Right cardiac atrium (tissue), 5 donors: ENCODE measurements around the gene DFFB. TPM values are rescaled to one million over a fixed set of nuclear protein-coding genes. Genes with fewer than 3 reads are reported as not detected.

Experiments used
- ATAC-seq, 2 donors: fragments of 200-7000 bp; cut with Tn5 transposase; one replicate each; pipeline versions ENCODE4 v1.8.0 to v1.9.1; 2020; ENCODE audit warnings: moderate library complexity in 2 of 2, mild to moderate bottlenecking in 1 of 2
- DNase-seq, 3 donors: peaks; one replicate each; pipeline ENCODE4 v3.0.0-alpha.2; 2020
- H3K27ac ChIP-seq: one replicate; pipeline ENCODE4 v1.5.1; 2013; ENCODE audit warnings: mild to moderate bottlenecking, low read length, control low read depth, moderate library complexity
- H3K27me3 ChIP-seq: one replicate; pipeline ENCODE4 v1.6.1; 2013; ENCODE audit not compliant: control insufficient read depth, insufficient read depth
- H3K4me1 ChIP-seq: one replicate; pipeline ENCODE4 v1.6.1; 2013; ENCODE audit warnings: low read length; ENCODE audit not compliant: control insufficient read depth, insufficient read depth
- H3K4me3 ChIP-seq: one replicate; pipeline ENCODE4 v1.5.1; 2013; ENCODE audit warnings: low read length, control low read depth
- H3K9me3 ChIP-seq: one replicate; pipeline ENCODE4 v1.6.1; 2013; ENCODE audit warnings: low read length; ENCODE audit not compliant: control insufficient read depth
- WGBS: extraction: QIAGEN DNeasy Blood & Tissue Kit; methylation state at CpG from one replicate; pipeline ENCODE4 v1.1.7; 2013; 5-methylcytosine and 5-hydroxymethylcytosine counted together
- intact Hi-C, 4 donors: fragments of 100-400 bp; cut with DNase I; formaldehyde crosslinking; loops; one replicate each; pipeline versions ENCODE4 v1.11.0 to v1.14.0; 2022 to 2023
- polyA plus RNA-seq: library from polyadenylated mRNA; stranded (reverse); fragments of 200-250 nt; gene quantifications from one replicate; pipeline ENCODE4 v1.2.3, GENCODE V29; 2013
- total RNA-seq, 4 donors: library from RNA; stranded (reverse); fragmentation: NEBNext Ultra II Directional; extraction: Animal tissue kit (Norgen Biotek cat#: 25700); gene quantifications; one replicate each; pipeline ENCODE4 v1.2.1, GENCODE V29; 2021
- donor health status: healthy with polysubstance abuse.
- donor health status: DM: no; HTN: yes; CAD: no.
- donor health status: DM: no; HTN: no; CAD: no.
- donor health status: DM: no; HTN: yes; CAD: no; lungs with severe emphysema.
- donor health status: DM: yes; HTN: yes; CAD: no.

The DFFB gene
- total and polyA plus RNA-seq, 5 donors, result 2.6 to 6.1 (median 4.0) TPM

DNA sequence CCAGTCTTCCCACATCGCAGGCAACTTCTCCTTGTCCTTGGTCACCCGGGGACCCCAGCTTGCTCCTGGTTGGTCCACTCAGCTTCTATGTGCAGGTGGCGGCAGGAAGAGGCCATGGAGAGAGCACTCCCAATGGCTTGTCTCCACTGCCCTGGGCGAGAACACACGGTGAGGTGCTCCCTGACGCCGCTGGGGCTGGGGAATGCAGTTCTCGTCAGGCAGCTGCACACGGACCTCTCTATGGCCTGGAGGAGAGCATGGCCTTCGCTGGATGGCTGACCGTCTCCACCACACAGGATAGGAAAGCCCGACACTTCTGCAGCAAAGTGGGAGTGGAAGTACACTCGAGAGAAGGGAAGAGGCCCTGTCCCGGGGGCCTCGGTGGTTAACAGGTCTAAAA is 31.0 kb downstream of the DFFB start:
- no peaks in the 10 kb centered on the region for H3K4me1 ChIP-seq
- ATAC-seq (no peak), DNase-seq (peak in 1 of 3 donors; percentile 41)
- no peak overlapping the region for H3K4me3 ChIP-seq
- H3K27me3 ChIP-seq, result no peaks in the 10 kb centered on the region
- intact Hi-C loops, result no loop called here
- no peak overlapping the region for H3K27ac ChIP-seq
- H3K9me3 ChIP-seq, result no peaks in the 10 kb centered on the region
- WGBS, result 85% methylated on average over 15 of the region's 15 CpGs

DNA sequence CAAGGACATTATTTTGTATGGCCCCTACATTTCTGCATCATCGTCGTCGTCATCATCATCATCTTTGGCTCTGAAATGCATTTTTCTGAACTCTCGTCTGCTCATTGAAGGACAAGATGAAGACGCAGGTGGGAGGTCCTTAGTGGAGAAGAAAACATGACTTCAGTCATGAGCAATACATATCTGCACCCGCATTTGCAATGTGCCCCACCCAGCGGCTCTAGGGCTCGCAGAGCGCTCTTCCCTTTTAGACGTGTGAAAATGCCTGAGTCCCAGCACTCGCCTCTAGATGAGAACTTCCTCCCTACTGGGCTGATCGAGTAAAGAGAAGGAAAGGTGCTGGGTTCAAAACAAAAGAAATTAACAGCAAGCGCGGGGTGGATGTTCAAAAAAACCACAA is 32.7 kb downstream of the DFFB start:
- ATAC-seq, result no peak
- intact Hi-C loops, result no loop called here

DNA sequence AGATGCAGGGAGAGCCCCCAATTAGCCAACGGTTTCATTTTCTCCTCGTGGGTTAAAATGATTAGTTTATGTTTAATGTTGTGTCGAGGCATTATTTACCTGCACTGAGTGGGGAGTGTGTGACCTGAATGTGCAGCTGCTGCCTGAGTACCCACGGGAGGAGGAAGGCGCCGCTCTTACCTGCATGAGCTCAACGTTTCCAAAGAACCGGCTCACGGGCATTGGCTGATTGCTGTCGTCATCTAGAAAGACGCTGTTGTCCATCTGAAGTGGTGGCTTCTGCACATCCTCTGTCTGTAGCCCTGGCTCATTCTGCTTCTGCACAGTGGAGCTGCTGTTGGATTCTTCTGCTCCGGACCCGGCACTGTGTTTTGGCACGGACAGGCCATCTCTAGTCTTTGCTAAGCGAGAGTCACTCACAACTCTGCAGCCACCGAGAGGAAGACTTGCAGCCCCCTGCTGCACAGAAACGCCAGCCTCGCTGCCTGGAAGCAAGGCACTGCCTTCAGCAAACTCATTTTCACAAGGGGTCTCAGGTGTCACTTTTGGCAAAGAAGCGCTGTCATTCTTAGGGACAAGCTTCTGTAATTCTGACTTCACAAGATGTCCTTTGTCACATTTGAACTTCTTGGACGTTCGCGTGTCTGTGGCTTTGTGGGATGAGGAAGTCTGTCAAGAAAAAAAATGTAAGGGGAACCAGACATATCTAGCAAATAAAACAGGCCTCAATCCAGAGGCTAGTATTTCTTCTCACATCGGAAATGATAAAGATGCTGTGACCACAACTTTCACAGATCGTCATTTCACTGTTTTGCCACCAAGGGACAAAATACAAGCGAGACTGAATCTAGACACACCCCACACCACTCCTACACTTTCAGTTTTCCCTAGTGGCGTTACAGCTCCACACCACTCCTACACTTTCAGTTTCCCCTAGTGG is 33.4 kb downstream of the DFFB start:
- Histone ChIP-seq H3K4me3 (no peak overlapping the region), H3K27ac (no peak overlapping the region), H3K4me1 (no peaks in the 10 kb centered on the region), H3K9me3 (no peaks in the 10 kb centered on the region), H3K27me3 (no peaks in the 10 kb centered on the region)
- ATAC-seq (no peak), DNase-seq (peak in 1 of 3 donors; percentile 44)
- 81% methylated on average over 26 of the region's 26 CpGs for WGBS
- intact Hi-C loops, result no loop called here

More for the DNA sequence above, 32.7 kb downstream of the DFFB start:
- H3K4me3 ChIP-seq, result no peak overlapping the region
- 89% methylated on average over 14 of the region's 14 CpGs for WGBS
- peak in 1 of 3 donors; percentile 39 for DNase-seq
- no peaks in the 10 kb centered on the region for H3K9me3 ChIP-seq
- no peaks in the 10 kb centered on the region for H3K27me3 ChIP-seq
- H3K27ac ChIP-seq, result no peak overlapping the region
- no peaks in the 10 kb centered on the region for H3K4me1 ChIP-seq

DNA sequence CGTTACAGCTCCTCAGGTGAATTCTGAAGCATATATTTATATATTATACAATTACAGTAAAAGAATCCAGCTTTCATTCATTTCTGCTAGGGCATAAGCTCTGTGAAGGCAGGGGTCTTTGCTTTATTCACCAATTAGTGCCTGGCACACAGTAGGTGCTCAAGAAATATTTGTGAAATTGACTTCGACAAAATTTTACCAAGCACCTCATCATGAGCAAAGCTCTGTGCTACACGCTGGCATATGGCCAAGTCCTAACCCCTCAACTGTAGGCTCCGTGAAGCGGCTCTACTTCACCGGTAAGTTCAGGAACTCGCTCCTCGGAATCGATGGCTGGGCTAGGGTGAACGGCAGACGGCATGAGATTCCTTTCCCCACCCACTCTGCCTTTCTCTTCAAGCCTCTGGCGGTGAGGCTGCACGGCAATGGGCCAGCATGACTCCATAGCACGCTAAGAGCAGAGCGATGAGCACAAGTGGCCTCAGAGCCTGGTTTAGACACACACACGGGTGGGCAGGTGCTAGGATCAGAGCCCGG is 34.1 kb downstream of the DFFB start:
- H3K9me3 ChIP-seq, result no peaks in the 10 kb centered on the region
- no peak overlapping the region for H3K27ac ChIP-seq
- no peak for ATAC-seq
- DNase-seq, result peak in 1 of 3 donors; percentile 44
- intact Hi-C loops, result no loop called here
- no peaks in the 10 kb centered on the region for H3K4me1 ChIP-seq
- no peak overlapping the region for H3K4me3 ChIP-seq
- WGBS, result 89% methylated on average over 17 of the region's 17 CpGs
- no peaks in the 10 kb centered on the region for H3K27me3 ChIP-seq

DNA sequence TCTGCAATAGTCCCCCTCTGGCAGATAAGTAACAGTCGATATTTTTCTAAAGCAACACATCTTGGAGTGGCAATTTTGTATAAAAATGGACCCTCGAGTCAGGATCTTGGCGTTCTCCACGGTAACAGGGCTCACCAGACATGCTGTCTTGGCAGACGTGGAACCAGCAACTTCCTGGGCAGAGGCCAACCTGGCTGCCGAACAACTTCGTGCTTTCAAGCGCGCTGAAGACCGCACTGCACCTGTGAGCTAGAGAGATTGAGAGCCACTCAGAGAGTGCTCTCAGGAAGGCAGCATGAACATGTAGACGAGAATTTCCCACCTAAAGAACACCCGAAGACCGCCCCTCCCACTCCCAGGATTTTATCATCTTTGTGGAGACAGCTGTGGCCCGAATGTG is 35.5 kb downstream of the DFFB start:
- no peak overlapping the region for H3K4me3 ChIP-seq
- DNase-seq (peak; percentile 53 to 81 (median 71)), ATAC-seq (peak in 1 of 2 donors; percentile 30)
- WGBS, result 55% methylated on average over 14 of the region's 14 CpGs
- no peak overlapping the region for H3K27ac ChIP-seq
- H3K27me3 ChIP-seq, result no peaks in the 10 kb centered on the region
- no peaks in the 10 kb centered on the region for H3K4me1 ChIP-seq
- H3K9me3 ChIP-seq, result no peaks in the 10 kb centered on the region
- intact Hi-C loops, result no loop called here

DNA sequence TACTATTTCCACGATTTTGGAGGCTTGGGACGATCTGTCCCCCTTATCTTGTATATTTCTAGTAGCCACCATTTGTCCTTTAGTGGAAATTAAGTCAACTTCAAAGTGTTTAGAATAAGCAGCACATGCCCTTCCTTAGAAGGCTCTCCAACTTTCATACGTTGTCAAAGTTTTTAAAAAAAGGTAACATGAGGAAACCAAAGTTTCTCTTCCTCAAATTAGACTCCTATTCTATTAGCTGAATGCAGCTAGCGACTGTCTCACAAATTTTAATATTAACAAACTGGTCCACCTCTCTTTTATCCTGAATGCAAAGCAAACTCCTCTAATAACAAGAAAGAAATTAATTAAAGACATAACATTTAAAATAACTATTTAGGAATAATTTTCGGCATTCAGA is 35.9 kb downstream of the DFFB start:
- Histone ChIP-seq H3K9me3 (no peaks in the 10 kb centered on the region), H3K27me3 (no peaks in the 10 kb centered on the region), H3K27ac (no peak overlapping the region), H3K4me3 (no peak overlapping the region), H3K4me1 (no peaks in the 10 kb centered on the region)
- DNase-seq, result no peak
- intact Hi-C loops, result no loop called here
- WGBS, result 72% methylated on average over 5 of the region's 5 CpGs
- ATAC-seq, result no peak

DNA sequence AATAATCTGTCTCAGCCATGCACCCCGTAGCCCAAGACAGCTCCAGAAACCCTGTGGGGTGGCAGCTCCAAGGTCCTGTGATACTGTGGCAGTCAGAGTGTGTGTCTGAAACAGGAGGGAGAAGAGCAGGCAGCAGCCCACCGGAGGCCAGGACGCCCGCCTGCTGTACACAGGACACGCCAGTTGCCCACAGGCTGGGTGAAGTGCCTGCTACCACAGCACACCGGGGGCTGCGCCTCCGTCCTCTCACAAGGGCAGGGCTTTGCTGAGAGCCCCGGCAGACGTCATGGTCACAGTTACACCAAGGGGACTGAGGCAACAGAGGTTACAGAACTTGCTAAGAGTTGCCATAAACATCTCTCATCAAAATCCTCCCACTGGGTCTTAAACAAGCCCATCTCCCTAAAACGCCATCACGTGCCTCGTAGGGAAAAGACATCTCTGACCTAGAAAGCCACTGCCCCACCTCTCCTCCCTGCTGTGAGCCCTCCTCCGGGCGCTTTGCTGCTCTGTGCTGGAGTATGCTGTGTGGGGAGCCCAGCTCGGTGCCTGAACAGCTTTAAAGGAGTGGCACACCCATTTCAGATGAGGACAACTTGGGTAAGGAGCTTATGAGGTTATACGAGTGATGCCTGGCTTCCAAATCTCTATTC is 37.5 kb downstream of the DFFB start:
- ATAC-seq, result no peak
- intact Hi-C loops, result no loop called here
- Histone ChIP-seq H3K27me3 (no peaks in the 10 kb centered on the region), H3K27ac (no peak overlapping the region), H3K9me3 (no peaks in the 10 kb centered on the region), H3K4me3 (no peak overlapping the region), H3K4me1 (no peaks in the 10 kb centered on the region)
- WGBS, result 94% methylated on average over 17 of the region's 17 CpGs
- peak in 1 of 3 donors; percentile 47 for DNase-seq

DNA sequence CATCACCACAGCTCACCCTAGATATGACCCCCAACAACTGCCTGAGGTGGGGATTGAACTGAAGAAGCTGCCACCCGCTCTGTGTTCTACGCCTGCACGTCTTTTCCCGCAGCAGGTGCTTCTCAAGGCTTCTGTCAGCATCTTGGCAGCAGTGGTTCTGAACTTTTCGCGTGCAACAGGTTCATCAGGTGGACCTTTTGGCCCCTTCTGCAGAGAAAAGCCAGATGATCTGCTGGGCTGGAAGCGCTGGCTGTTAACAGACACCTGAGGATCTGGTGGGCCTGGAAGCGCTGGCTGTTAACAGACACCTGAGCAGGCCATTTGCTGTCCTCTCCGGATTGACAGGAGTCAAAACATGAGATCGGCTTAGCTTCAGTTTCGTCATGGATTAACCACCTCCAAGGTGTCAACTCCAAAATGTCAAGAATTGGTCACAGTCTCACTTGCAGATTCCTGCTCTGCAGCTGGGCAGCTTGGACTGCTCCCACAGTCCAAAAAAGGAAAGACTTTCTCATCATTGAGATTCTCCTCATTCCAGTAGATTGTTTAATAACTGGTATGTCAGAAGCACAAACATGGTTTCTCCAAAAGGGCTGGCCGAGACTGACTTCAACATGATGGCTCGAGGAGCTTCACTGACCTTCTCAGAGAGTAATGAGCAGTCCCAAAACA is 38.1 kb downstream of the DFFB start:
- 92% methylated on average over 13 of the region's 13 CpGs for WGBS
- ATAC-seq, result no peak

DNA sequence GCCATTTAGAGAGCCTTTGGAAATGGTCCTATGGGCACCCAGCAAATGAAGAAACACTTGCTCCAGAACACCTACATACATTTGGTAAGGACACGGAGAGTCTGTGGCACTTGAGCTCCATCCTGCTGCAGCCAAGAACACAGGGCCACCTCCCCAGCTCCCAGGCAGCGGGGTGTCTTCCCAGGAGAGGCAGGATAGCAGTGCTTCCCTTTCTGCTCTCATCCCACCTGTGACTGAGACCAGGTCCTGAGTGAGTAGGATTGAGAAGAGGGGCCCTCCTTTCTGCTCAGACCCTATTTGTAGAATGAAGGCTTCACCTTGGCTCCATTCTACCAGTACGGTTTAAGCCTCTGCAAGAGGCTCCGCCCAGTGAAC is 38.7 kb downstream of the DFFB start:
- intact Hi-C loops, result no loop called here
- DNase-seq, result no peak
- Histone ChIP-seq H3K27me3 (no peaks in the 10 kb centered on the region), H3K27ac (no peak overlapping the region), H3K9me3 (no peaks in the 10 kb centered on the region), H3K4me3 (no peak overlapping the region), H3K4me1 (no peaks in the 10 kb centered on the region)
- ATAC-seq, result no peak
- WGBS, result 94% methylated on average over 4 of the region's 4 CpGs

More for the DNA sequence above, 38.1 kb downstream of the DFFB start:
- DNase-seq, result no peak
- H3K9me3 ChIP-seq, result no peaks in the 10 kb centered on the region
- H3K4me3 ChIP-seq, result no peak overlapping the region
- intact Hi-C loops, result no loop called here
- no peaks in the 10 kb centered on the region for H3K4me1 ChIP-seq
- H3K27me3 ChIP-seq, result no peaks in the 10 kb centered on the region
- H3K27ac ChIP-seq, result no peak overlapping the region

DNA sequence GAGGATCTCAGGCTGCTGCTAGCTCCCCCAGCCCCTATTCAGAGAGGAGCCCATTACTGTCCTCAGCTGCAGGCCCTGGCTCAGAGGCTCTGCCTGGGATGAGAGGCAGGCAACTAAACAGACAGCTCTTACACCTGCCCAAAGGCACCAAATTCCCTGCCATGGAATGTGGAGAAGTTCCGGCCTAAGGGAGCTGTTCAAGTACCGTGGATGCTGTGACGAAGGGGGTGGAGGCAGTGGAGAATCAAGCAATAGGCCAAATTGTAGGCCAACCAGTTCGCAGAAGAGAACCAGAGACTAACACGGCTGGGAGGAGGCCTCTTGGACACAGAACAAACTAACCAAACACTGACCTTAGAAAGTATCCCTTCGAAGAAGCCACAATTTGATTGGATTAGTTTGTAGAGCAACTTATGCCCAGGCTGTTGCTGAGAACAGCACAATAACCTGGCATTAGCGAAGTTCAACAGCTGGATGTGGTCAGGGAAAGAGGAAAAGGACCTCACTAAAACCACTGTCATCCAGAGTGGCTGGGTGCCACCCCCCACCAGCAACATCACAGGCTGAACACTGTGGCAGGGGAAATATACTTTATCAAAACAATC is 39.2 kb downstream of the DFFB start:
- Histone ChIP-seq H3K27me3 (no peaks in the 10 kb centered on the region), H3K27ac (no peak overlapping the region), H3K4me3 (no peak overlapping the region), H3K9me3 (no peaks in the 10 kb centered on the region), H3K4me1 (no peaks in the 10 kb centered on the region)
- ATAC-seq (no peak), DNase-seq (no peak)
- WGBS, result 92% methylated on average over 7 of the region's 7 CpGs
- intact Hi-C loops, result no loop called here

DNA sequence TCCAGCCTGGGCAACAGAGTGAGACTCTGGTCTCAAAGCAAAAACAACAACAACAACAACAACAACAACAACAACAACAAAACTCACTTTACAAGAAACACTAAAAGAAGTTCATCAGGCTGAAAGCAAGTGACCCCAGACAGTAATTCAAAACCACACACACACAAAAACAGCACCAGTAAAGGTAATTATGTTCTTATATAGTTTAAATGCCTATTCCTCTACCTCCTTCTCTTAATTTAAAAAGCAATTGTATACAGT is 41.1 kb downstream of the DFFB start:
- no peaks in the 10 kb centered on the region for H3K9me3 ChIP-seq
- no peak for DNase-seq
- intact Hi-C loops, result no loop called here
- no peak overlapping the region for H3K4me3 ChIP-seq
- no peak overlapping the region for H3K27ac ChIP-seq
- no peaks in the 10 kb centered on the region for H3K4me1 ChIP-seq
- ATAC-seq, result no peak
- no peaks in the 10 kb centered on the region for H3K27me3 ChIP-seq
